Retinal pigment epithelial cell (primary cell): ENCODE measurements around the gene KIF26A.

Experiments used
- DNase-seq: peaks from one replicate; pipeline ENCODE4 v3.0.0-alpha.2; 2010; ENCODE audit warnings: low read depth
- H3K4me3 ChIP-seq: 2 replicates; pipeline ENCODE4 v1.5.1; 2011; ENCODE audit warnings: mild to moderate bottlenecking, low read length, control low read depth, moderate library complexity
- TF ChIP-seq, protein P1 (sequence below): conservative IDR thresholded peaks from 2 replicates; pipeline ENCODE4 v1.5.1; 2011; ENCODE audit warnings: low read depth, low read length, control low read depth, inconsistent platforms

The KIF26A gene

DNA sequence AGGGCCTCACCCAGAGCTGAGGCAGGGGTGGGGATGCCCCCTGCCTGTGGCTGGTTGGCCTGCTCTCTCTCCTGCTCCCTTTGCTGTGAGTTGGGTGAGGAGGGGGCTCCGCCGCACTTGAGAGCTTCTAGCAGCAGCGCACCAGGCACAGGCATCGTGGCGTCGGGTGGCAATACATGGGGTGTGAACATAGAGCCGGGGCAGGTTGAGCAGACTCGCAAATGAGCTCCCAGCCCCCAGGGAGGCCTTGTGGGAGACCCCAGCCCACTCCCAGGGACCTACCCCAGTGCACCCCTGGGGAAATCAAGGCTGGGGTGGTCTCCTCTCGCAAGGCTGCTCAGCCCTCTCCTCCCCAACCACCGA lies 54.5 kb downstream of the KIF26A start:
- TF ChIP-seq, protein P1, sequence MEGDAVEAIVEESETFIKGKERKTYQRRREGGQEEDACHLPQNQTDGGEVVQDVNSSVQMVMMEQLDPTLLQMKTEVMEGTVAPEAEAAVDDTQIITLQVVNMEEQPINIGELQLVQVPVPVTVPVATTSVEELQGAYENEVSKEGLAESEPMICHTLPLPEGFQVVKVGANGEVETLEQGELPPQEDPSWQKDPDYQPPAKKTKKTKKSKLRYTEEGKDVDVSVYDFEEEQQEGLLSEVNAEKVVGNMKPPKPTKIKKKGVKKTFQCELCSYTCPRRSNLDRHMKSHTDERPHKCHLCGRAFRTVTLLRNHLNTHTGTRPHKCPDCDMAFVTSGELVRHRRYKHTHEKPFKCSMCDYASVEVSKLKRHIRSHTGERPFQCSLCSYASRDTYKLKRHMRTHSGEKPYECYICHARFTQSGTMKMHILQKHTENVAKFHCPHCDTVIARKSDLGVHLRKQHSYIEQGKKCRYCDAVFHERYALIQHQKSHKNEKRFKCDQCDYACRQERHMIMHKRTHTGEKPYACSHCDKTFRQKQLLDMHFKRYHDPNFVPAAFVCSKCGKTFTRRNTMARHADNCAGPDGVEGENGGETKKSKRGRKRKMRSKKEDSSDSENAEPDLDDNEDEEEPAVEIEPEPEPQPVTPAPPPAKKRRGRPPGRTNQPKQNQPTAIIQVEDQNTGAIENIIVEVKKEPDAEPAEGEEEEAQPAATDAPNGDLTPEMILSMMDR = no peak
- H3K4me3 ChIP-seq = no peak overlapping the region
- no peak for DNase-seq

DNA sequence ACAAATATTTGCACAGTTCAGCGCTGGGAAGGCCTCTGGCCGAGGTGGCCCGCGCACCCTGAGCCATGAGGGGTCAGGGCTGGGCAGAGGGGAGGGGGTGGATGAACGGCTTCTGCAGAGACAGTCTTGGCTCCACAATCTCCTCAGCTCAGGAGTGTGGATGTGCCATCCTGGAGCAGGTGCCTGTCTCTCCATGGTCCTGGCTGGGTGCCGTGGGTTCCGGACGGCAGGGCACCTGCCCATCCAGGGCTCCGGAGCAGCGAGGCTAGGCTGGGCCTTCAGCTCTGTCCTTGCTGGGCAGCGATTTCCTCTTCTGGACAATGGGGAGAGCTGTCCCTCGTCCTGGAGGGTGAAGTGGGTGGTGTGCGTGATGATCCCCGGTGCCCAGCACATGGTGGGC lies 55.6 kb downstream of the KIF26A start:
- DNase-seq = no peak
- no peak overlapping the region for H3K4me3 ChIP-seq
- TF ChIP-seq, protein P1 = no peak

DNA sequence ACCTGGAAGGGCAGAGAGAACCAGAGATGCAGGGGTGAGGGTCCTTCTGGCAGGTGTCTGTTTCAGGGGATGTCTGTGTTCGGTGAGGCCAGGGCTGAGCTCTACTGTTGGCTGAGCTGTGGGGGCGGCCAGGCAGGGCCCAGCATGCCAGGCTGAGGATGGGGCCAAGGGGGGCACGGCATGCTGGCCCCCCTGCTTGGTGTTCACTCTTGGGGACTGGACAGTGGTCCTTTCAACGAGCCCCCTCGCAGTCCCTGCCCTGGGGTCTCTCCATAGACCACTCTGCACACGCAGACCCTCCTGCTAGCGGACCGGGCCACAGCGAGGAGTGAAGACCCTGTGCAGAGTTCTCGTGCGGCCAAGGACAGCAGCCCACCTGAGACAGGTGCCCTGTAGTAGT lies 56.3 kb downstream of the KIF26A start:
- TF ChIP-seq, protein P1 = no peak
- H3K4me3 ChIP-seq = no peak overlapping the region
- no peak for DNase-seq

DNA sequence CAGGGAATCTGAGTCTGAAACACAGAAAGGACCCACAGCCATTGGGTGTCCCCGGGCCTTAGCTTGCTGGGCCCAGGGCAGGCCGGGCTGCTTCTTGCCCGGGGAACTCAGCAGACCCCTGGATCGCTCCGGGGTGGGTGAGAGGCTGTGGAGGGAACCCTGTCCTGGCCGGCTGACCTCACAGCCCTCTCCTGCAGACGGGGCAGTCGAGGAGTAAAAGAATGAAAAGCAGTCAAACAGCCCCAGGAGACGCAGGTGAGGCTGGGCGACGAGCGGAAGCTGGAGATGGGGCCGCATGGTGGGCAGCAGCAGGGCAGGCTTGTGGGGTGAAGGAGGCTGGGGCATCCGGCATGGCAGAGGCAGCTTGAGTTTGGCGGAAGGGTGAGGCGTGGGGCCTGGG lies 57.0 kb downstream of the KIF26A start:
- DNase-seq = no peak
- TF ChIP-seq, protein P1 = no peak
- no peak overlapping the region for H3K4me3 ChIP-seq

DNA sequence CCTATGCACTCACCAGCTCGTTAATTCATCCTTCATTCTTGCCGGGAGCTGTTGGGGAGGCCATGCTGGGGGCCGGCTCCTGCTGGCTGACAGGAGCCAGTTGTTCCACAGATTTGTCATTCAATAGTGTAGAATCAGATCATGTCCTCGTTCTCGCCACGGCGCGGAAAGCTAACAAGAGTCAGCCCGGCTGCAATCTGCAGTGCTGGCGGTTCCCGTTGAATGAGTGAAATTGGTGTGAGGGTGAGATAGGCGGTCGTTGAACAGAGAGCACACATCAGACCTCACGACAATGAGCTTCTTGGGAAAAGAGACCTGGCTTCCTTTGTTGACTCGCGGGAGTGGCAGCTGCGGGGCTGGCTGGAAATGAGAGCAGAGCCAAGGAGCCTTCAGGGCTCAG lies 57.5 kb downstream of the KIF26A start:
- TF ChIP-seq, protein P1 = no peak
- H3K4me3 ChIP-seq = no peak overlapping the region

DNA sequence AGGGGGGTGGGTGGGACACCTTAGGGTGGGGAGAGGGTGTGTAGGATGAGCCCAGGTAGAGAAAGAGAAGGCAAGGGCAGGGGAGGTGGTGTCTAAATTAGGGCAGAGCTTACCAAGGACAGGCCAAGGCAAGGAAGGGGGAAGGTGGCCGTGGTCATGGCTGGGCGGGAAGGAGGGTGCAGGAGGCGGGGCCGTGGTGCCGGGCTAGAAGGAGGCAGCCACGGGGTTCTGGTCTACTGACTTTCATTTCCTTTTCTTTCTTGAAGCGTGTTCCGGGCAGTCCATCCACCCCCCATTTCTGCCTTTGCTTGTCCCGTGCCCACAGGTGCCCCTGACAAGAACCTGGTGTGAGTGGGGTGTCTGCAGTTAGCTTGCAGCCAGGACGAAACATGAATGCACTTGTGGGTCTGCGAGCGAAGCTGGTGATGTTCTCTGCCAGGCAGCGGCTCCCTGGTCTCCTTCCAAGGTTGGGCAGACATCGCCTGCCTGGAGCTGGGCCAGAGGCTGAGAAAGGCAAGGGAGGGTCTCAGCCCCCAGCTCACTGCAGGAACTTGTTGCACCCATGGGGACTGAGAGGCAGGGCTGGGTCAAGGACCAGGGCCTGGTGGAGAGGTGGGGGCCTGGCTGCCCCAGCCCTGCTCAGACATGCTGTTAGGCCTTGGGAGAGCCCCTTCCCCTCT lies 58.2 kb downstream of the KIF26A start:
- DNase-seq = no peak
- TF ChIP-seq, protein P1 = no peak
- H3K4me3 ChIP-seq = no peak overlapping the region

More for the DNA sequence above, 57.5 kb downstream of the KIF26A start:
- no peak for DNase-seq

DNA sequence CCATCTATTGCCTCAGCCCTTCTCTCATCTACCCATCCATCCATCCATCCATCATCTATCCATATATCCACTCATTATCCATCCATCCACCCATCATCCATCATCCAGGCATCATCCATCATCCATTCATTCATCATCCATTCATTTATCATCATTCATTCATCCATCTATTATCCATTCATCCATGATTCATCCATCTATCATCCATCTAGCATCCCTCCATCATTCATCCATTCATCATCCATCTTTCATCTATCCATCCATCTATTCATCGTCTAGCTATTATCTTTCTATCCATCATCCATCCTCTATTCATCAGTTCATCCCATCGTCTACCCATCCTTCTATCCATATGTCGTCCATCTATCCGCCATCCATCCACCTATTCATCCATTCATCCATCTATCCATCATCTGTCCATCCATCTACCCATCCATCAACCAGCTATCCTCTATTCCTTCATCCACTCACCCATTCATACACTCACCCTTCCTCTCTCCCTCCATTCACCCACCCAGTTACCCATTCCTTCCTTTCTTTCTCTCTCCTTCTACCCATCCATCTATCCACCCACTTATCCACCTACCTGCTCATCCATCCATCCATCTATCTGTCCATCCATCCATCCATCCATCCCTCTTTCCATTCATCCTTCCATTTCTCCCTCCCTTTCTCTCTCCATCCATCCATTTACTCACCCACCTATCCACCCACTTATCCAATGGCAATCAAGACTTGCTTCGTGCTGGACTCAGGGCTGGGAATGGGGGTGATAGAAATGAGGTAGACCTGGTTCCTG lies 59.3 kb downstream of the KIF26A start:
- H3K4me3 ChIP-seq = no peak overlapping the region
- no peak for DNase-seq
- TF ChIP-seq, protein P1 = no peak
